ENCODE data around the gene NR2C1.
"Not testable (repeated sequence)": the region's sequence is repeated elsewhere in the genome, so short reads cannot be mapped to it uniquely, and the experiment has no call there.

The NR2C1 gene

GRCh38 chr12:95072900-95073697 lies at the start of gene NR2C1:
TSS of gene NR2C1 (minus strand) at chr12:95073618. CDS start at chr12:95067384, 6,234 bp downstream.
- peak; percentile 87 for DNase-seq (ENCODE audit: low spot score)

- no peak for DNase-seq (ENCODE audit: low spot score)
These were observed 45.4 kb upstream of the NR2C1 start for GRCh38 chr12:95118788-95119179.

- no peak for DNase-seq (ENCODE audit: low spot score)
These were observed 44.8 kb upstream of the NR2C1 start for GRCh38 chr12:95118138-95118787.

GRCh38 chr12:95117178-95117599 lies 43.8 kb upstream of the NR2C1 start:
- DNase-seq (ENCODE audit: low spot score): peak; percentile 83

- DNase-seq (ENCODE audit: low spot score): no peak
These were observed 43.4 kb upstream of the NR2C1 start for GRCh38 chr12:95116773-95117172.

- DNase-seq (ENCODE audit: low spot score): no peak
These were observed 42.9 kb upstream of the NR2C1 start for GRCh38 chr12:95116341-95116740.

GRCh38 chr12:95115641-95116040 lies 42.2 kb upstream of the NR2C1 start:
- DNase-seq (ENCODE audit: low spot score): no peak

- DNase-seq (ENCODE audit: low spot score): no peak
These were observed 41.5 kb upstream of the NR2C1 start for GRCh38 chr12:95114766-95115405.

- DNase-seq (ENCODE audit: low spot score): no peak
These were observed 33.9 kb upstream of the NR2C1 start for GRCh38 chr12:95107362-95107761.

GRCh38 chr12:95105540-95105939 lies 32.1 kb upstream of the NR2C1 start:
- no peak for DNase-seq (ENCODE audit: low spot score)

- no peak for DNase-seq (ENCODE audit: low spot score)
These were observed 31.6 kb upstream of the NR2C1 start for GRCh38 chr12:95104919-95105452.

- DNase-seq (ENCODE audit: low spot score): no peak
These were observed 29.7 kb upstream of the NR2C1 start for GRCh38 chr12:95102916-95103671.

GRCh38 chr12:95101957-95102356 lies 28.5 kb upstream of the NR2C1 start:
- not testable (repeated sequence) for DNase-seq (ENCODE audit: low spot score)

- no peak for DNase-seq (ENCODE audit: low spot score)
These were observed 27.1 kb upstream of the NR2C1 start for GRCh38 chr12:95100264-95101190.

GRCh38 chr12:95099270-95099790 lies 25.9 kb upstream of the NR2C1 start:
- no peak for DNase-seq (ENCODE audit: low spot score)

GRCh38 chr12:95096852-95097251 lies 23.4 kb upstream of the NR2C1 start:
- no peak for DNase-seq (ENCODE audit: low spot score)

GRCh38 chr12:95096378-95096777 lies 23.0 kb upstream of the NR2C1 start:
- DNase-seq (ENCODE audit: low spot score): no peak

GRCh38 chr12:95095866-95096265 lies 22.4 kb upstream of the NR2C1 start:
- not testable (repeated sequence) for DNase-seq (ENCODE audit: low spot score)

GRCh38 chr12:95089462-95089861 lies 16.0 kb upstream of the NR2C1 start:
- no peak for DNase-seq (ENCODE audit: low spot score)

GRCh38 chr12:95088379-95088778 lies 15.0 kb upstream of the NR2C1 start:
- no peak for DNase-seq (ENCODE audit: low spot score)

- no peak for DNase-seq (ENCODE audit: low spot score)
These were observed 12.2 kb upstream of the NR2C1 start for GRCh38 chr12:95085612-95086011.
